ENCODE results near the gene TBC1D17. TPM values are rescaled to one million over a fixed set of nuclear protein-coding genes. Genes with fewer than 3 reads are reported as not detected.
A peak's percentile ranks its signal among the peaks of the same experiment; 100 is the strongest.

Gene TBC1D17
- total and polyA plus RNA-seq, 10 of the 15 experiments (the other 5 are each of a cell fraction or from before 2014, with no cell fraction given): 0.42 to 20.4 (median 11.2) TPM

GRCh38 chr19:49929611-49930482 lies 52.3 kb downstream of the TBC1D17 start (continued):
- TF ChIP-seq ZBTB4 (CRISPR knock-in tag; IDR thresholded peaks at IDR 0.05) (0 out of 2 replicates have a peak, but pooled peaks have one; percentile 47), PAX5 (IDR thresholded peaks at IDR 0.05; ENCODE audit: borderline replicate concordance, low read depth, low read length) (no peak), SMARCA5 (IDR thresholded peaks at IDR 0.05) (peak; percentile 57), SUPT20H (IDR thresholded peaks at IDR 0.05; ENCODE audit: borderline replicate concordance, control insufficient read depth, low read depth, low read length) (no peak), PML (IDR thresholded peaks at IDR 0.05; ENCODE audit: low read length) (no peak; the same call in none of the 2 replicates), ZNF24 (IDR thresholded peaks at IDR 0.05) (no peak), YY1 (IDR thresholded peaks at IDR 0.05; ENCODE audit: low read depth, low read length) (0 out of 2 replicates have a peak, but pooled peaks have one; percentile 24), CREB1 (IDR thresholded peaks at IDR 0.05; ENCODE audit: low read depth) (0 out of 2 replicates have a peak, but pooled peaks have one; percentile 62), CEBPZ (IDR thresholded peaks at IDR 0.05; ENCODE audit: low read depth, low read length) (no peak), NR2C1 (IDR thresholded peaks at IDR 0.05) (no peak), NFYB (IDR thresholded peaks at IDR 0.05; ENCODE audit: insufficient read depth, low read depth, low read length) (peak; percentile 46; the same call in 1 of the 2 replicates), CHD2 (IDR thresholded peaks at IDR 0.05; ENCODE audit: borderline replicate concordance, low read depth, low read length) (peak; percentile 20; the same call in 1 of the 2 replicates), GATAD2B (conservative IDR thresholded peaks at IDR 0.05; ENCODE audit: low read depth) (no peak), RBBP5 (conservative IDR thresholded peaks at IDR 0.05) (no peak), KAT2A (conservative IDR thresholded peaks at IDR 0.05; ENCODE audit: control insufficient read depth, low read depth, low read length) (no peak)
- TF ChIP-seq, protein P1, sequence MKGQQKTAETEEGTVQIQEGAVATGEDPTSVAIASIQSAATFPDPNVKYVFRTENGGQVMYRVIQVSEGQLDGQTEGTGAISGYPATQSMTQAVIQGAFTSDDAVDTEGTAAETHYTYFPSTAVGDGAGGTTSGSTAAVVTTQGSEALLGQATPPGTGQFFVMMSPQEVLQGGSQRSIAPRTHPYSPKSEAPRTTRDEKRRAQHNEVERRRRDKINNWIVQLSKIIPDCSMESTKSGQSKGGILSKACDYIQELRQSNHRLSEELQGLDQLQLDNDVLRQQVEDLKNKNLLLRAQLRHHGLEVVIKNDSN (IDR thresholded peaks at IDR 0.05; ENCODE audit: borderline replicate concordance, extremely low read length, insufficient read depth, low read depth, low read length): no peak
- TF ChIP-seq, protein P2, sequence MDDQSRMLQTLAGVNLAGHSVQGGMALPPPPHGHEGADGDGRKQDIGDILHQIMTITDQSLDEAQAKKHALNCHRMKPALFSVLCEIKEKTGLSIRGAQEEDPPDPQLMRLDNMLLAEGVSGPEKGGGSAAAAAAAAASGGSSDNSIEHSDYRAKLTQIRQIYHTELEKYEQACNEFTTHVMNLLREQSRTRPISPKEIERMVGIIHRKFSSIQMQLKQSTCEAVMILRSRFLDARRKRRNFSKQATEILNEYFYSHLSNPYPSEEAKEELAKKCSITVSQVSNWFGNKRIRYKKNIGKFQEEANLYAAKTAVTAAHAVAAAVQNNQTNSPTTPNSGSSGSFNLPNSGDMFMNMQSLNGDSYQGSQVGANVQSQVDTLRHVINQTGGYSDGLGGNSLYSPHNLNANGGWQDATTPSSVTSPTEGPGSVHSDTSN (IDR thresholded peaks at IDR 0.05; ENCODE audit: insufficient replicate concordance, low read depth, low read length): peak; percentile 96
- TF ChIP-seq, protein P3, sequence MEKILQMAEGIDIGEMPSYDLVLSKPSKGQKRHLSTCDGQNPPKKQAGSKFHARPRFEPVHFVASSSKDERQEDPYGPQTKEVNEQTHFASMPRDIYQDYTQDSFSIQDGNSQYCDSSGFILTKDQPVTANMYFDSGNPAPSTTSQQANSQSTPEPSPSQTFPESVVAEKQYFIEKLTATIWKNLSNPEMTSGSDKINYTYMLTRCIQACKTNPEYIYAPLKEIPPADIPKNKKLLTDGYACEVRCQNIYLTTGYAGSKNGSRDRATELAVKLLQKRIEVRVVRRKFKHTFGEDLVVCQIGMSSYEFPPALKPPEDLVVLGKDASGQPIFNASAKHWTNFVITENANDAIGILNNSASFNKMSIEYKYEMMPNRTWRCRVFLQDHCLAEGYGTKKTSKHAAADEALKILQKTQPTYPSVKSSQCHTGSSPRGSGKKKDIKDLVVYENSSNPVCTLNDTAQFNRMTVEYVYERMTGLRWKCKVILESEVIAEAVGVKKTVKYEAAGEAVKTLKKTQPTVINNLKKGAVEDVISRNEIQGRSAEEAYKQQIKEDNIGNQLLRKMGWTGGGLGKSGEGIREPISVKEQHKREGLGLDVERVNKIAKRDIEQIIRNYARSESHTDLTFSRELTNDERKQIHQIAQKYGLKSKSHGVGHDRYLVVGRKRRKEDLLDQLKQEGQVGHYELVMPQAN (conservative IDR thresholded peaks at IDR 0.05): no peak
